ENCODE measurements around the gene UNC119B.
"Not testable (repeated sequence)": the region's sequence is repeated elsewhere in the genome, so short reads cannot be mapped to it uniquely, and the experiment has no call there.

GRCh38 chr12:120732198-120732597, 21.9 kb downstream of the UNC119B start:
- not testable (repeated sequence) for TF ChIP-seq TAF1 (conservative IDR thresholded peaks at IDR 0.05); CTCF (IDR thresholded peaks at IDR 0.05; ENCODE audit: low read depth, low read length, missing input control); MAX (IDR thresholded peaks at IDR 0.05); RXRA (IDR thresholded peaks at IDR 0.05); REST (IDR thresholded peaks at IDR 0.05); HNF4A (conservative IDR thresholded peaks at IDR 0.05); RAD21 (IDR thresholded peaks at IDR 0.05); SP1 (IDR thresholded peaks at IDR 0.05); YY1 (IDR thresholded peaks at IDR 0.05); ATF3 (IDR thresholded peaks at IDR 0.05); JUND (IDR thresholded peaks at IDR 0.05); GABPA (IDR thresholded peaks at IDR 0.05 in 1 of 2, conservative IDR thresholded peaks at IDR 0.05 in 1 of 2); EGR1 (IDR thresholded peaks at IDR 0.05; ENCODE audit: low read depth in 2 of 2)

Data from liver (tissue), 3 donors.